ENCODE measurements around the gene GYPB.

DNA sequence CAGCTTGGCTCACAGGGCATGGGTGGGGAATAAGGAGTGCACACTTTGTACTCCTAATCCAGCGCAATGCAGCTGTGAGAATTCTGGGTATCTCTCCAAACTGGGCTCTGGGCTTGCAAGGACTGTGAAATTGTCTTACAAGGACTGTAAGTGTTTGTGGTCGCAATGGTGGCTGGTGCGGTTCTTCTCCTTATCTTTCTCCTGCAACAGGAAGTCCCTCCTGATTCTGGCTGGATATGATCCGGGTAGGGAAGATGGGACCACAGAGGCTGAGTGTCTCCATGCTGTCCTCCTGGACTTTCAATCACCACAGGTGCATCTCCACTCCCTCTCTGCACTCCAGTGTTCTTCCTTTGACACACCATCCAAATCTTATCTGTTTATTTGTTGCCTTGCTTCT is 58.1 kb downstream of the GYPB start:
- TF ChIP-seq EZH2 (IDR thresholded peaks at IDR 0.05; ENCODE audit: low read depth, unreplicated experiment) (no peak), EZH2phosphoT487 (IDR thresholded peaks at IDR 0.05; ENCODE audit: unreplicated experiment) (no peak), POLR2AphosphoS5 (IDR thresholded peaks at IDR 0.05; ENCODE audit: low read depth) (no peak), JUNB (IDR thresholded peaks at IDR 0.05; ENCODE audit: unreplicated experiment) (no peak)
- TF ChIP-seq, protein P1, sequence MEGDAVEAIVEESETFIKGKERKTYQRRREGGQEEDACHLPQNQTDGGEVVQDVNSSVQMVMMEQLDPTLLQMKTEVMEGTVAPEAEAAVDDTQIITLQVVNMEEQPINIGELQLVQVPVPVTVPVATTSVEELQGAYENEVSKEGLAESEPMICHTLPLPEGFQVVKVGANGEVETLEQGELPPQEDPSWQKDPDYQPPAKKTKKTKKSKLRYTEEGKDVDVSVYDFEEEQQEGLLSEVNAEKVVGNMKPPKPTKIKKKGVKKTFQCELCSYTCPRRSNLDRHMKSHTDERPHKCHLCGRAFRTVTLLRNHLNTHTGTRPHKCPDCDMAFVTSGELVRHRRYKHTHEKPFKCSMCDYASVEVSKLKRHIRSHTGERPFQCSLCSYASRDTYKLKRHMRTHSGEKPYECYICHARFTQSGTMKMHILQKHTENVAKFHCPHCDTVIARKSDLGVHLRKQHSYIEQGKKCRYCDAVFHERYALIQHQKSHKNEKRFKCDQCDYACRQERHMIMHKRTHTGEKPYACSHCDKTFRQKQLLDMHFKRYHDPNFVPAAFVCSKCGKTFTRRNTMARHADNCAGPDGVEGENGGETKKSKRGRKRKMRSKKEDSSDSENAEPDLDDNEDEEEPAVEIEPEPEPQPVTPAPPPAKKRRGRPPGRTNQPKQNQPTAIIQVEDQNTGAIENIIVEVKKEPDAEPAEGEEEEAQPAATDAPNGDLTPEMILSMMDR (conservative IDR thresholded peaks at IDR 0.05; ENCODE audit: low read depth in 2 of 2): no peak
- TF ChIP-seq, protein P2, sequence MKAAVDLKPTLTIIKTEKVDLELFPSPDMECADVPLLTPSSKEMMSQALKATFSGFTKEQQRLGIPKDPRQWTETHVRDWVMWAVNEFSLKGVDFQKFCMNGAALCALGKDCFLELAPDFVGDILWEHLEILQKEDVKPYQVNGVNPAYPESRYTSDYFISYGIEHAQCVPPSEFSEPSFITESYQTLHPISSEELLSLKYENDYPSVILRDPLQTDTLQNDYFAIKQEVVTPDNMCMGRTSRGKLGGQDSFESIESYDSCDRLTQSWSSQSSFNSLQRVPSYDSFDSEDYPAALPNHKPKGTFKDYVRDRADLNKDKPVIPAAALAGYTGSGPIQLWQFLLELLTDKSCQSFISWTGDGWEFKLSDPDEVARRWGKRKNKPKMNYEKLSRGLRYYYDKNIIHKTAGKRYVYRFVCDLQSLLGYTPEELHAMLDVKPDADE (IDR thresholded peaks at IDR 0.05): no peak
- TF ChIP-seq, protein P3, sequence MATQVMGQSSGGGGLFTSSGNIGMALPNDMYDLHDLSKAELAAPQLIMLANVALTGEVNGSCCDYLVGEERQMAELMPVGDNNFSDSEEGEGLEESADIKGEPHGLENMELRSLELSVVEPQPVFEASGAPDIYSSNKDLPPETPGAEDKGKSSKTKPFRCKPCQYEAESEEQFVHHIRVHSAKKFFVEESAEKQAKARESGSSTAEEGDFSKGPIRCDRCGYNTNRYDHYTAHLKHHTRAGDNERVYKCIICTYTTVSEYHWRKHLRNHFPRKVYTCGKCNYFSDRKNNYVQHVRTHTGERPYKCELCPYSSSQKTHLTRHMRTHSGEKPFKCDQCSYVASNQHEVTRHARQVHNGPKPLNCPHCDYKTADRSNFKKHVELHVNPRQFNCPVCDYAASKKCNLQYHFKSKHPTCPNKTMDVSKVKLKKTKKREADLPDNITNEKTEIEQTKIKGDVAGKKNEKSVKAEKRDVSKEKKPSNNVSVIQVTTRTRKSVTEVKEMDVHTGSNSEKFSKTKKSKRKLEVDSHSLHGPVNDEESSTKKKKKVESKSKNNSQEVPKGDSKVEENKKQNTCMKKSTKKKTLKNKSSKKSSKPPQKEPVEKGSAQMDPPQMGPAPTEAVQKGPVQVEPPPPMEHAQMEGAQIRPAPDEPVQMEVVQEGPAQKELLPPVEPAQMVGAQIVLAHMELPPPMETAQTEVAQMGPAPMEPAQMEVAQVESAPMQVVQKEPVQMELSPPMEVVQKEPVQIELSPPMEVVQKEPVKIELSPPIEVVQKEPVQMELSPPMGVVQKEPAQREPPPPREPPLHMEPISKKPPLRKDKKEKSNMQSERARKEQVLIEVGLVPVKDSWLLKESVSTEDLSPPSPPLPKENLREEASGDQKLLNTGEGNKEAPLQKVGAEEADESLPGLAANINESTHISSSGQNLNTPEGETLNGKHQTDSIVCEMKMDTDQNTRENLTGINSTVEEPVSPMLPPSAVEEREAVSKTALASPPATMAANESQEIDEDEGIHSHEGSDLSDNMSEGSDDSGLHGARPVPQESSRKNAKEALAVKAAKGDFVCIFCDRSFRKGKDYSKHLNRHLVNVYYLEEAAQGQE (IDR thresholded peaks at IDR 0.05; ENCODE audit: unreplicated experiment): no peak
